ENCODE measurements around the gene DPYD. TPM values are rescaled to one million over a fixed set of nuclear protein-coding genes. Genes with fewer than 3 reads are reported as not detected.
A peak's percentile ranks its signal among the peaks of the same experiment; 100 is the strongest.

Gene DPYD
- total and polyA plus RNA-seq, 7 donors = 2.5 to 7.3 (median 5.1) TPM

DNA sequence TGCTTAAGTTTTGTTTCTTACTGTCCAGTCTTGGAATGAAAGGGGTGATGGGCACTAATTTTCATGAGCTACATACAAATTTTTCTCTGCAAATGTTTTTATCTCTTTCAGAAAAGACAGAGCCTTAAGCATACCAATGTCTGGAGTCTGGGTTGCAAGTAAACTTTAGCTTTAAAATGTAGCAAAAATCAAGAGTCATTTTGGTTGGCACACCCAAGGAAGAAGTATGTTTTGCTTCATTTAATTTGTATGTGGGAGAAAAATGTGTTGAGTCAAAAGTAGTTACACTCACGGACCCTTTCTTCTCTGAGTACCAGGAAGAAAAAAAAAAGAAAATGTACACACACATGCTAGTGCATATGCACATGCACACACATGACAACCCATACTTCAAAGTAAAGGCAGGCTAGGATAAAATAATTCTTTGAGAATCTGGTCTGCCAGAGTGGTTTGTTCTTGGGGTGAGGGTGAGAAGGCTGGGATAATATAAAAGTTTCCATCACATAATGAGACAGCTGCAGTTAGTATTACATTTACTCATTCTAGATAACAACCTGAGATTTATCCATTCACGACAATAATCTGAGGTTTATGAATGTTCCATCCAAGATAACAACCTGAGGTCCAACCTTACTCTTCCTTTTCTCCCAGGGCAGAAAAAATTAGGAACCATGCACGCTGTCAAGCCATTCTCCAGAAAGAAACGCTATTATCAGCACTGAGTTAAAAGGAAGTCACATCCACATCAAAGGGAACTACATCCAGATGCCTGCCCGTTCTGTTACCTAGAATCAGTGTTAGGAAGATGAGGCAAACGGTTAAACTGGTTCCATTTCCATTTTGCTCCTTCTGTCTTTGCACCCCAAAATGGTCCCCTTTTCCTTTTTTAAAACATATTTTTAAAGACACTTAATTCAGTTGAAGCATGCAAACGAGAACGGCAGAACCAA is 9.3 kb downstream of the DPYD start:
- Histone ChIP-seq H3K36me3 (ENCODE audit: insufficient read depth in 1 of 2, low read depth in 1 of 2) (no peaks in the 10 kb centered on the region), H3K27ac (no peak overlapping the region), H3K9me3 (no peaks in the 10 kb centered on the region), H3K27me3 (ENCODE audit: insufficient read depth in 3 of 3, low read length in 2 of 3) (no peaks in the 10 kb centered on the region), H3K4me3 (no peak overlapping the region), H3K4me1 (peaks cover 4% of the 10 kb centered on the region)
- intact Hi-C loops (cut with DNase I) = no loop called here
- TF ChIP-seq, protein P1, sequence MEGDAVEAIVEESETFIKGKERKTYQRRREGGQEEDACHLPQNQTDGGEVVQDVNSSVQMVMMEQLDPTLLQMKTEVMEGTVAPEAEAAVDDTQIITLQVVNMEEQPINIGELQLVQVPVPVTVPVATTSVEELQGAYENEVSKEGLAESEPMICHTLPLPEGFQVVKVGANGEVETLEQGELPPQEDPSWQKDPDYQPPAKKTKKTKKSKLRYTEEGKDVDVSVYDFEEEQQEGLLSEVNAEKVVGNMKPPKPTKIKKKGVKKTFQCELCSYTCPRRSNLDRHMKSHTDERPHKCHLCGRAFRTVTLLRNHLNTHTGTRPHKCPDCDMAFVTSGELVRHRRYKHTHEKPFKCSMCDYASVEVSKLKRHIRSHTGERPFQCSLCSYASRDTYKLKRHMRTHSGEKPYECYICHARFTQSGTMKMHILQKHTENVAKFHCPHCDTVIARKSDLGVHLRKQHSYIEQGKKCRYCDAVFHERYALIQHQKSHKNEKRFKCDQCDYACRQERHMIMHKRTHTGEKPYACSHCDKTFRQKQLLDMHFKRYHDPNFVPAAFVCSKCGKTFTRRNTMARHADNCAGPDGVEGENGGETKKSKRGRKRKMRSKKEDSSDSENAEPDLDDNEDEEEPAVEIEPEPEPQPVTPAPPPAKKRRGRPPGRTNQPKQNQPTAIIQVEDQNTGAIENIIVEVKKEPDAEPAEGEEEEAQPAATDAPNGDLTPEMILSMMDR (IDR thresholded peaks at IDR 0.05) = no peak
- no peak for ATAC-seq
- no peak for DNase-seq
- WGBS, 3 donors = 82 to 84% (median 83%) methylated on average over 8 of the region's 8 CpGs

GRCh38 chr1:97909266-97909665 is 11.6 kb downstream of the DPYD start:
- TF ChIP-seq, protein P1 (IDR thresholded peaks at IDR 0.05) = no peak
- no peaks in the 10 kb centered on the region for H3K36me3 ChIP-seq (ENCODE audit: insufficient read depth in 1 of 2, low read depth in 1 of 2)
- no peaks in the 10 kb centered on the region for H3K27me3 ChIP-seq (ENCODE audit: insufficient read depth in 3 of 3, low read length in 2 of 3)
- H3K4me1 ChIP-seq = peaks cover 10% of the 10 kb centered on the region
- no peaks in the 10 kb centered on the region for H3K9me3 ChIP-seq
- DNase-seq (no peak), ATAC-seq (no peak)
- H3K27ac ChIP-seq = no peak overlapping the region
- no peak overlapping the region for H3K4me3 ChIP-seq
- intact Hi-C loops (cut with DNase I) = no loop called here

DNA sequence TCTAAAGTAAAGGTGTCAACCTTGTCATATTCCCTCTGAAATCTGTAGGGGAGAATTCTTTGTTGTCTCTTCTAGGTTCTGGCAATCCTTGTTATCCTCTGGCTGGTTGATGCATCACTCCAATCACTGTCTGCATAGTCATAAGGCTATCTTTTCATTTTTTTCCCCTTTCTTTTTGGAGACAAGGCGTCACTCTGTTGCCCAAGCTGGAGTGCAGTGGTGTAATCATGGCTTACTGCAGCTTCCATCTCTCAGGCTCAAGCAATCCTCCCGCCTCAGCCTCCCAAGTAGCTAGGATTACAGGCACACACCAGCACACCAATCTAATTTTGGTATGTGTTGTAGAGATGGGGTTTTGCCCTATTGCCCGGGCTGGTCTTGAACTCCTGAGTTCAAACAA is 12.9 kb downstream of the DPYD start:
- no peak overlapping the region for H3K4me3 ChIP-seq
- intact Hi-C loops (cut with DNase I) = no loop called here

GRCh38 chr1:97906567-97907241 is 14.1 kb downstream of the DPYD start:
- TF ChIP-seq, protein P1 (IDR thresholded peaks at IDR 0.05) = no peak
- peak in 3 of 4 donors; percentile 64 to 75 (median 72) for ATAC-seq
- Histone ChIP-seq H3K4me1 (peaks cover 13% of the 10 kb centered on the region), H3K36me3 (ENCODE audit: insufficient read depth in 1 of 2, low read depth in 1 of 2) (no peaks in the 10 kb centered on the region), H3K4me3 (no peak overlapping the region), H3K27me3 (ENCODE audit: insufficient read depth in 3 of 3, low read length in 2 of 3) (no peaks in the 10 kb centered on the region), H3K9me3 (no peaks in the 10 kb centered on the region), H3K27ac (no peak overlapping the region)
- intact Hi-C loops (cut with DNase I) = no loop called here
- WGBS, 3 donors = 58 to 69% (median 61%) methylated on average over 7 of the region's 7 CpGs
- peak; percentile 55 to 68 for DNase-seq

More for the DNA sequence above, 12.9 kb downstream of the DPYD start:
- H3K27ac ChIP-seq = no peak overlapping the region
- TF ChIP-seq, protein P1 (IDR thresholded peaks at IDR 0.05) = no peak
- DNase-seq (no peak), ATAC-seq (no peak)
- H3K9me3 ChIP-seq = no peaks in the 10 kb centered on the region
- H3K36me3 ChIP-seq (ENCODE audit: insufficient read depth in 1 of 2, low read depth in 1 of 2) = no peaks in the 10 kb centered on the region
- H3K4me1 ChIP-seq = peaks cover 10% of the 10 kb centered on the region
- H3K27me3 ChIP-seq (ENCODE audit: insufficient read depth in 3 of 3, low read length in 2 of 3) = no peaks in the 10 kb centered on the region
- 93 to 98% (median 96%) methylated on average over 3 of the region's 3 CpGs for WGBS, 3 donors

Data from psoas muscle (tissue), 8 donors.